ENCODE measurements around the gene PALLD. TPM values are rescaled to one million over a fixed set of nuclear protein-coding genes. Genes with fewer than 3 reads are reported as not detected.

The PALLD gene
- total and polyA plus RNA-seq, 12 donors = 30.3 to 203 (median 90.5) TPM

- no peak for DNase-seq
- Histone ChIP-seq H3K4me3 (no peak overlapping the region), H3K9me3 (replicated peaks in 1 of 3) (no peaks in the 10 kb centered on the region), H3K36me3 (replicated peaks in 1 of 2) (no peaks in the 10 kb centered on the region), H3K27me3 (no peaks in the 10 kb centered on the region), H3K27ac (no peak overlapping the region), H3K4me1 (replicated peaks in 1 of 2) (no peaks in the 10 kb centered on the region)
- intact Hi-C loops (cut with DNase I) = no loop called here
- no peak for TF ChIP-seq CTCF (IDR thresholded peaks at IDR 0.05)
- TF ChIP-seq POLR2A (IDR thresholded peaks at IDR 0.05) = no peak
- WGBS, 4 donors = 81 to 90% (median 85%) methylated on average over 5 of the region's 5 CpGs
Measured at GRCh38 chr4:168607215-168607614, 110.4 kb downstream of the PALLD start.

- Histone ChIP-seq H3K27me3 (no peaks in the 10 kb centered on the region), H3K4me3 (no peak overlapping the region), H3K27ac (no peak overlapping the region), H3K36me3 (replicated peaks in 1 of 2) (no peaks in the 10 kb centered on the region), H3K4me1 (replicated peaks in 1 of 2) (no peaks in the 10 kb centered on the region), H3K9me3 (replicated peaks in 1 of 3) (no peaks in the 10 kb centered on the region)
- 70 to 81% (median 78%) methylated on average over 4 of the region's 4 CpGs for WGBS, 4 donors
- no peak for DNase-seq
- intact Hi-C loops (cut with DNase I) = no loop called here
- TF ChIP-seq CTCF (IDR thresholded peaks at IDR 0.05) (no peak), POLR2A (IDR thresholded peaks at IDR 0.05) (no peak)
Measured at GRCh38 chr4:168608771-168609170, 111.9 kb downstream of the PALLD start.

GRCh38 chr4:168609369-168609768, 112.5 kb downstream of the PALLD start:
- Histone ChIP-seq H3K27ac (no peak overlapping the region), H3K9me3 (replicated peaks in 1 of 3) (no peaks in the 10 kb centered on the region), H3K4me1 (replicated peaks in 1 of 2) (no peaks in the 10 kb centered on the region), H3K4me3 (no peak overlapping the region), H3K36me3 (replicated peaks in 1 of 2) (no peaks in the 10 kb centered on the region), H3K27me3 (no peaks in the 10 kb centered on the region)
- no peak for DNase-seq
- intact Hi-C loops (cut with DNase I) = no loop called here
- 66 to 95% (median 92%) methylated on average over 3 to 4 of the region's 4 CpGs for WGBS, 4 donors
- TF ChIP-seq POLR2A (IDR thresholded peaks at IDR 0.05) (no peak), CTCF (IDR thresholded peaks at IDR 0.05) (no peak)

GRCh38 chr4:168610911-168611530, 114.2 kb downstream of the PALLD start:
- Histone ChIP-seq H3K4me1 (replicated peaks in 1 of 2) (no peaks in the 10 kb centered on the region), H3K9me3 (replicated peaks in 1 of 3) (no peaks in the 10 kb centered on the region), H3K27ac (no peak overlapping the region), H3K27me3 (no peaks in the 10 kb centered on the region), H3K36me3 (replicated peaks in 1 of 2) (no peaks in the 10 kb centered on the region), H3K4me3 (no peak overlapping the region)
- intact Hi-C loops (cut with DNase I) = no loop called here
- 56 to 65% (median 62%) methylated on average over 6 of the region's 6 CpGs for WGBS, 4 donors
- TF ChIP-seq CTCF (IDR thresholded peaks at IDR 0.05) (no peak), POLR2A (IDR thresholded peaks at IDR 0.05) (no peak)
- DNase-seq = no peak
